CD4-positive, alpha-beta memory T cell (primary cell): ENCODE measurements around the gene KRTAP5-1. TPM values are rescaled to one million over a fixed set of nuclear protein-coding genes. Genes with fewer than 3 reads are reported as not detected.

ENCODE experiments used
- CTCF ChIA-PET: fragments of 350-600 bp; sonication (Branson Sonifier 250); formaldehyde crosslinking; loops from one replicate; lab custom pipeline; 2021; ENCODE audit warnings: inconsistent platforms; ENCODE audit not compliant: partially characterized antibody; lab: Charles Lee
- POLR2A ChIA-PET: fragments of 350-600 bp; sonication (Branson Sonifier 250); formaldehyde crosslinking; loops from one replicate; lab custom pipeline; 2021; ENCODE audit not compliant: partially characterized antibody; lab: Charles Lee
- DNase-seq, 5 donors: peaks; one replicate each; pipeline versions ENCODE4 v3.0.0 to v3.0.0-alpha.2; 2020 to 2022; ENCODE audit warnings: mixed read lengths in 1 of 5
- H3K27ac ChIP-seq: one replicate; pipeline ENCODE4 v1.7.0; 2013; ENCODE audit warnings: low read depth, low read length
- H3K27me3 ChIP-seq: 2 replicates; pipeline ENCODE4 v1.7.0; 2013; ENCODE audit warnings: mild to moderate bottlenecking, low read length, moderate library complexity; ENCODE audit not compliant: insufficient read depth
- H3K36me3 ChIP-seq: 2 replicates; pipeline ENCODE4 v1.7.0; 2013; ENCODE audit warnings: mild to moderate bottlenecking, low read length, moderate library complexity; ENCODE audit not compliant: insufficient read depth
- H3K4me1 ChIP-seq: 2 replicates; pipeline ENCODE4 v1.7.0; 2013; ENCODE audit warnings: mild to moderate bottlenecking, low read length, moderate library complexity; ENCODE audit not compliant: insufficient read depth
- H3K4me3 ChIP-seq, 2 donors: one replicate each; pipeline ENCODE4 v1.7.0; 2013; ENCODE audit warnings: low read length in 2 of 2, mild to moderate bottlenecking in 1 of 2
- H3K9me3 ChIP-seq, 2 donors: one replicate each; pipeline ENCODE4 v1.7.0; 2013; ENCODE audit warnings: low read length in 2 of 2, control low read depth in 1 of 2; ENCODE audit not compliant: control insufficient read depth in 1 of 2
- H3K27ac Mint-ChIP-seq, 7 donors: one replicate each; pipeline ENCODE4 v1.8.0; 2020 to 2021; ENCODE audit warnings: mixed read lengths in 7 of 7, mild to moderate bottlenecking in 6 of 7, inconsistent platforms in 3 of 7, moderate library complexity in 3 of 7
- H3K27me3 Mint-ChIP-seq, 2 donors: one replicate each; pipeline ENCODE4 v1.8.0; 2020 to 2021; ENCODE audit warnings: mixed read lengths in 2 of 2
- H3K36me3 Mint-ChIP-seq, 2 donors: one replicate each; pipeline ENCODE4 v1.8.0; 2020 to 2021; ENCODE audit warnings: mixed read lengths in 2 of 2, inconsistent platforms in 1 of 2, mild to moderate bottlenecking in 1 of 2
- H3K4me1 Mint-ChIP-seq, 4 donors: one replicate each; pipeline ENCODE4 v1.8.0; 2020 to 2021; ENCODE audit warnings: mixed read lengths in 4 of 4, mild to moderate bottlenecking in 1 of 4
- H3K4me3 Mint-ChIP-seq, 8 donors: one replicate each; pipeline ENCODE4 v1.8.0; 2020 to 2021; ENCODE audit warnings: mixed read lengths in 8 of 8, mild to moderate bottlenecking in 7 of 8, moderate library complexity in 6 of 8, inconsistent platforms in 3 of 8
- H3K9me3 Mint-ChIP-seq, 8 donors: one replicate each; pipeline ENCODE4 v1.8.0; 2020 to 2021; ENCODE audit warnings: mixed read lengths in 8 of 8, mild to moderate bottlenecking in 5 of 8, inconsistent platforms in 3 of 8, moderate library complexity in 1 of 8
- intact Hi-C: fragments of 100-400 bp; cut with micrococcal nuclease; formaldehyde crosslinking; loops from one replicate; pipeline ENCODE4 v1.15.1; 2023
- polyA plus RNA-seq, 2 donors: library from polyadenylated mRNA; unstranded; fragments of 300-500 nt; fragmentation: Illumina TruSeq; gene quantifications; one replicate each; pipeline ENCODE4 v1.2.3, GENCODE V29; 2021
- total RNA-seq, 2 experiments: library from RNA; stranded (reverse); gene quantifications; one replicate each; pipeline ENCODE4 v1.2.3, GENCODE V29; 2021

The KRTAP5-1 gene
- total and polyA plus RNA-seq, 4 experiments from 2014 or later: 0.29 TPM; not detected in 3

GRCh38 chr11:1540074-1540473, 45.0 kb downstream of the KRTAP5-1 start:
- DNase-seq: no peak
- H3K36me3 Mint-ChIP-seq: peaks cover 0 to 4% of the 10 kb centered on the region in 2 donors
- H3K27me3 Mint-ChIP-seq: peaks cover 0 to 3% of the 10 kb centered on the region in 2 donors
- ChIA-PET POLR2A (no interaction called here), CTCF (interaction anchor here (1.8 kb wide), 1 partner anchor 35 kb away, joined by 6 read pairs; no protein-coding TSS in a partner anchor)
- H3K27ac Mint-ChIP-seq: no peak overlapping the region
- Histone ChIP-seq H3K9me3 (no peaks in the 10 kb centered on the region), H3K36me3 (peaks cover 9% of the 10 kb centered on the region), H3K27ac (no peak overlapping the region), H3K4me3 (no peak overlapping the region), H3K4me1 (peaks cover 24% of the 10 kb centered on the region), H3K27me3 (peaks cover 3% of the 10 kb centered on the region)
- peaks cover 9 to 22% (median 13%) of the 10 kb centered on the region in 4 donors for H3K4me1 Mint-ChIP-seq
- no peak overlapping the region for H3K4me3 Mint-ChIP-seq
- intact Hi-C loops: no loop called here
- peaks cover 0 to 2% (median 0%) of the 10 kb centered on the region in 8 donors for H3K9me3 Mint-ChIP-seq

GRCh38 chr11:1538153-1538552, 46.9 kb downstream of the KRTAP5-1 start:
- Mint-ChIP-seq H3K4me3 (peak overlapping the region in 3 of 8 donors; percentile 4 to 18 (median 6)), H3K27me3 (no peaks in the 10 kb centered on the region), H3K9me3 (peaks cover 0 to 2% (median 0%) of the 10 kb centered on the region in 8 donors), H3K4me1 (peaks cover 12 to 38% (median 22%) of the 10 kb centered on the region in 4 donors), H3K27ac (peak overlapping the region in 1 of 7 donors; percentile 25), H3K36me3 (peaks cover 4 to 10% of the 10 kb centered on the region in 2 donors)
- Histone ChIP-seq H3K27me3 (peaks cover 3% of the 10 kb centered on the region), H3K36me3 (peaks cover 16% of the 10 kb centered on the region), H3K4me1 (peaks cover 41% of the 10 kb centered on the region), H3K4me3 (no peak overlapping the region), H3K27ac (no peak overlapping the region), H3K9me3 (no peaks in the 10 kb centered on the region)
- ChIA-PET CTCF (no interaction called here), POLR2A (interaction anchor here (1.0 to 1.1 kb wide), 2 partner anchors 9 to 37 kb away, joined by 3 read pairs; no protein-coding TSS in a partner anchor)
- no peak for DNase-seq
- intact Hi-C loops: no loop called here

GRCh38 chr11:1536065-1536843, 48.8 kb downstream of the KRTAP5-1 start:
- H3K4me3 Mint-ChIP-seq: peak overlapping the region in 2 of 8 donors; percentile 20 to 25
- H3K4me1 Mint-ChIP-seq: peaks cover 22 to 57% (median 31%) of the 10 kb centered on the region in 4 donors
- H3K36me3 ChIP-seq: peaks cover 26% of the 10 kb centered on the region
- H3K9me3 Mint-ChIP-seq: peaks cover 0 to 2% (median 0%) of the 10 kb centered on the region in 8 donors
- H3K27me3 Mint-ChIP-seq: no peaks in the 10 kb centered on the region
- peaks cover 9 to 14% of the 10 kb centered on the region in 2 donors for H3K36me3 Mint-ChIP-seq
- no peak overlapping the region for H3K4me3 ChIP-seq
- DNase-seq: no peak
- intact Hi-C loops: no loop called here
- no peaks in the 10 kb centered on the region for H3K9me3 ChIP-seq
- H3K27ac ChIP-seq: no peak overlapping the region
- H3K27me3 ChIP-seq: peaks cover 3% of the 10 kb centered on the region
- ChIA-PET POLR2A (interaction anchor here (0.8 kb wide), 1 partner anchor 39 kb away, joined by 3 read pairs; no protein-coding TSS in a partner anchor), CTCF (interaction anchor here (1.1 to 2.3 kb wide), 2 partner anchors 38 to 346 kb away, joined by 3 to 12 read pairs; no protein-coding TSS in a partner anchor)
- H3K4me1 ChIP-seq: peaks cover 60% of the 10 kb centered on the region
- peak overlapping the region in 2 of 7 donors; percentile 4 to 44 for H3K27ac Mint-ChIP-seq

GRCh38 chr11:1534682-1535081, 50.4 kb downstream of the KRTAP5-1 start:
- peaks cover 0 to 2% (median 0%) of the 10 kb centered on the region in 8 donors for H3K9me3 Mint-ChIP-seq
- H3K4me1 Mint-ChIP-seq: peaks cover 25 to 68% (median 34%) of the 10 kb centered on the region in 4 donors
- no peak for DNase-seq
- H3K36me3 Mint-ChIP-seq: peaks cover 9 to 14% of the 10 kb centered on the region in 2 donors
- H3K27ac Mint-ChIP-seq: peak overlapping the region in 1 of 7 donors; percentile 41
- ChIA-PET POLR2A (no interaction called here), CTCF (interaction anchor here (2.3 kb wide), 1 partner anchor 39 kb away, joined by 12 read pairs; no protein-coding TSS in a partner anchor)
- H3K27me3 Mint-ChIP-seq: no peaks in the 10 kb centered on the region
- H3K4me1 ChIP-seq: peaks cover 69% of the 10 kb centered on the region
- peak overlapping the region in 1 of 8 donors; percentile 23 for H3K4me3 Mint-ChIP-seq
- intact Hi-C loops: no loop called here
- H3K9me3 ChIP-seq: no peaks in the 10 kb centered on the region
- no peak overlapping the region for H3K27ac ChIP-seq
- no peaks in the 10 kb centered on the region for H3K27me3 ChIP-seq
- no peak overlapping the region for H3K4me3 ChIP-seq
- H3K36me3 ChIP-seq: peaks cover 26% of the 10 kb centered on the region

Other genes starting within 250 kb of the KRTAP5-1 start
- gene BRSK2, start 195.3 kb downstream of the KRTAP5-1 start, total RNA-seq: under 1 TPM; 0.35 to 0.47 TPM
- gene BRSK2, start 195.3 kb downstream of the KRTAP5-1 start, polyA plus RNA-seq: under 1 TPM; 0.18 to 0.30 TPM
- gene MOB2, start 98.5 kb downstream of the KRTAP5-1 start, total RNA-seq: 10 to 100 TPM; 73.1 to 74.1 TPM
- 10 to 100 TPM; 48.8 to 67.0 TPM for gene MOB2, start 98.5 kb downstream of the KRTAP5-1 start, polyA plus RNA-seq
- 1 to 10 TPM; 5.8 TPM for gene DUSP8, start 13.0 kb downstream of the KRTAP5-1 start, total RNA-seq
- gene DUSP8, start 13.0 kb downstream of the KRTAP5-1 start, polyA plus RNA-seq: 1 to 10 TPM in 1 of 2 donors, not detected in 1; 1.5 TPM
- gene KRTAP5-2, start 13.0 kb upstream of the KRTAP5-1 start, total RNA-seq: not detected
- not detected for gene KRTAP5-2, start 13.0 kb upstream of the KRTAP5-1 start, polyA plus RNA-seq
- gene KRTAP5-3, start 23.2 kb upstream of the KRTAP5-1 start, total RNA-seq: not detected
- gene KRTAP5-3, start 23.2 kb upstream of the KRTAP5-1 start, polyA plus RNA-seq: not detected
- gene KRTAP5-4, start 36.9 kb upstream of the KRTAP5-1 start, total RNA-seq: not detected
- not detected for gene KRTAP5-4, start 36.9 kb upstream of the KRTAP5-1 start, polyA plus RNA-seq
- not detected for gene KRTAP5-5, start 44.5 kb upstream of the KRTAP5-1 start, total RNA-seq
- not detected for gene KRTAP5-5, start 44.5 kb upstream of the KRTAP5-1 start, polyA plus RNA-seq
- not detected for gene KRTAP5-6, start 111.9 kb upstream of the KRTAP5-1 start, total RNA-seq
- gene KRTAP5-6, start 111.9 kb upstream of the KRTAP5-1 start, polyA plus RNA-seq: not detected
- 1 to 10 TPM; 1.6 to 1.8 TPM for gene IFITM10, start 165.3 kb upstream of the KRTAP5-1 start, total RNA-seq
- not detected for gene IFITM10, start 165.3 kb upstream of the KRTAP5-1 start, polyA plus RNA-seq
- 100 to 1,000 TPM; 206 to 214 TPM for gene CTSD, start 178.6 kb upstream of the KRTAP5-1 start, total RNA-seq
- gene CTSD, start 178.6 kb upstream of the KRTAP5-1 start, polyA plus RNA-seq: 100 to 1,000 TPM; 122 to 137 TPM
- not detected for gene SYT8, start 249.7 kb upstream of the KRTAP5-1 start, total RNA-seq
- not detected for gene SYT8, start 249.7 kb upstream of the KRTAP5-1 start, polyA plus RNA-seq